LoVo (cell line): ENCODE measurements around the gene CRYBB3.

Source experiments
- DNase-seq: peaks from one replicate; pipeline ENCODE4 v3.0.0-alpha.2; 2016; ENCODE audit warnings: low spot score

The CRYBB3 gene

GRCh38 chr22:25199731-25200520 is at the start of gene CRYBB3:
Gene CRYBB3 (plus strand): TSS chr22:25199858. CDS start chr22:25201397, 1,539 bp downstream.
- DNase-seq, result no peak

GRCh38 chr22:25153961-25154666 is 45.5 kb upstream of the CRYBB3 start:
- DNase-seq, result no peak

DNA sequence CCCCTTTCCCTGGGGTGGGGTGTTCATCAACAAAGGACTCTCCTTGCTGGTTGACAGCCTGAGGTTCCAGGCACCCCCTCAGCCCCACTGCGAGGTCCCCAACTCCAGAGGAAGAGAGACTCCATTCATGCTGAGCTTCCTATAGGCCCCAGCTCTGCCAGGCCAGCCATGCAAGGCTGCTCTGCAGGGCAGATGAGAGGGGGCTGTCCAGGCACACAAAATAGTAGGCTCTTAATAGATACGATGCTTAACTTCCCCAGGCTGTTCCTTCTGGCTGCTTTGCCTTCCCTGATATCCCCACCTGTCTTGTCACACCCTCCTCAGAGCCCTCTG is 45.0 kb upstream of the CRYBB3 start:
- DNase-seq, result no peak

- no peak for DNase-seq
Measured at GRCh38 chr22:25156736-25157135, 42.9 kb upstream of the CRYBB3 start.

DNA sequence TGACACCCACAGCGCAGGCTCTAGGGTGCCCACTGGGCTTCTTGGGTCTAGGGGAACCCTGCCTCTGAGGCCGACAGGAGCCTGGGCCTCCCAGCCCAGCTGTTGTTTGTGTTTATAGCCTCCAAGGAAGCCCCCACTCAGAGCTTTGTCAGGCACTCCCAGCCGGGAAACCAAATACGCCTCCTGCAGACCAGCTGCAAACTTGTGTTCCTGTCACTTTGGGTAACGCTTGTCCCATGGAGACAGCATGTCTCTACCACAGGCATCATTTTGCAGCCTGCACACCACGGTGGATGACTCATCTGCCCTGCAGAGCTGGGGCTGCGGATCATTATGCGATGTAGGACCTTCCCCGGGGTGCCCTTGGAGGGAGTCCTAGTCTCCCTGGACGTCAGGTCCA is 40.6 kb upstream of the CRYBB3 start:
- no peak for DNase-seq

GRCh38 chr22:25160120-25160996 is 39.3 kb upstream of the CRYBB3 start:
- DNase-seq, result no peak

DNA sequence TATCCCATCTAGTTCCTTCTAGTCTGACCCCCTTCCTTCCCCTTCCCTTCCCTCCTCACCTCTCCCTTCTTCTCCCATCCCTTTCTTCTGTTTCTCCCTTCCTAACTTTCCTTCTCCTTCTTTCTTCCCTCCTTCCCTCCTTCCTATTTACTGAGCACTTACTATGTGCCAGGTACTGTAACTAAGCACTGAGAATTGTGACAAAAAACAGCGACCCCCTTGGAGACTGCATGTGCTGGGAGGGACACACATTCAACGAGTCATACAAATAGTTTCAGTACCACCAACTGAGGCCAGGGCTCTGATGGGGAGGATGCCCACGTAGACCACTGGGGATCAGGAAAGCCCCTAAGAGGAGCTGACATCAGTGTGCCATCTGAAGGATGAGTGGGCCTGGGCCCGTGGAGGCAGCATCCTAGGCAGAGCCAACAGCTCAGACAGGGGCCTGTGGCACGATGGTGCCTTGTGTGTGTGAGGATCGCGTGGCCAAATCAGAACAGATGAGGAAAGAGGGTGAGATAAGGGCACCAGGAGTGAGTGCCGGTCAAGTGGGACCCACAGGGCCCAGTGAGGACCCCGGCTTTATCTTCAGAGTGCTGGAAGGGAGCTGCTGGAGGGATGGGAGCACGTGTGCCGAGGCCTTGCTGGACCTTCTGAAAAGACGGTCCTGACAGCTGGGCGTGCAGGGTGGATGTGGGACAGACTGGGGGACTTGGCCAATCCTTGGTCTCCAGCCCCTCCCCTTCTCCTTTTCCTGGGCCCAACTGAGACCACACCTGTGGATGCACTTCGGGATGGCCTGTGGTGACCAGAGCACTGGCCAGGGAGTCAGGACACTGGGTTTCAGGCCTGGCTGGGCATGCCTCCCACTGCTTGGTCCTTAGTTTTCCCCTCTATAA is 38.4 kb upstream of the CRYBB3 start:
- no peak for DNase-seq

DNA sequence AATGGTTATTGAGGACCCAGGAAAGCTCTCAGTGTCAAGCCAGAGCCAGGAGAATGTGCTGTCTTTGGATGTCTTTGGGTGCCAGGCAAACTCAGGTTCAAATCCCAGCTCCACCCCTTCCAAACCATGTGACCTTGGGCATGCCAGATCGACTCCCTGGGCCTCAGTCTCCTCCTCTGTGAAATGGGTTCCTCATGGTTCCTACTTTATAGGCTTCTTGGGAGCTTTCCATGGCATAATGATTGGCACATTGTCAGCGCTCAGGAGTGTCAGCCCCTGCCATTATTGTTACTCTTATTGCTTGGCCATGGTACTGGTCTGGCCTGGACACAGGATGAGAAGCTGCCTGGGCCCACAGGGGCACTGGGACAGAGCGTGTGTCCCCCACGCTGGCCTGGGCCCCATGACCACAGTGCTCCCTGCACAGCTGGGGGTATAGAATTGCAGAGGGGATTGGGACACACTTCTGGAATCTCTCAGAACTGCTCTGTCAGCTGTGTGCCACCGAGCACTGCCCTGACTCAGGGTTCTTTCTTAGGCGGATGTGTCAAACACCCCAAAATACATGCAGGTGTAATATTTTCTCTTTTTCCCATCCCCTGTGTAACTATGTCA is 37.6 kb upstream of the CRYBB3 start:
- DNase-seq, result no peak

- DNase-seq, result no peak
Measured at GRCh38 chr22:25162561-25162960, 37.1 kb upstream of the CRYBB3 start.

DNA sequence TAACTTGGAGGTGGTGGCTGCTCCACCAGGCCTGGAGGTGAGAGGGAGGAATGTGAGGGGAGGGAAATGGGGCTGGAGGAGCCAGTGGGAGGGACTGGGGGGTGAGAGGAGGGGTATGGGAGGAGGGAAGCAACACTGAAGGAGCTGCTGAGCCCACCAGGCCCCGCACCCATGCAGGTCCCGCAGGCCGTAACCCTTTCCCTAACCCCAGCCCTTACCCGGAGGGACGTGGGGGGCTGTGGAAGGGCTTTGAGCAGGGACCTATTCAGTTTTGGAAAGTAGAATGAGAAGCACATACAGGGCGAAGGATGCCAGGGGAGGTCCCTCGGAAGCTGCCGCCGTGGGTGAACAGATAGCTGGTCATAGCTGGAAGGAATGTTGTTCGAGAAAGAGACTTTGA is 33.9 kb upstream of the CRYBB3 start:
- no peak for DNase-seq

DNA sequence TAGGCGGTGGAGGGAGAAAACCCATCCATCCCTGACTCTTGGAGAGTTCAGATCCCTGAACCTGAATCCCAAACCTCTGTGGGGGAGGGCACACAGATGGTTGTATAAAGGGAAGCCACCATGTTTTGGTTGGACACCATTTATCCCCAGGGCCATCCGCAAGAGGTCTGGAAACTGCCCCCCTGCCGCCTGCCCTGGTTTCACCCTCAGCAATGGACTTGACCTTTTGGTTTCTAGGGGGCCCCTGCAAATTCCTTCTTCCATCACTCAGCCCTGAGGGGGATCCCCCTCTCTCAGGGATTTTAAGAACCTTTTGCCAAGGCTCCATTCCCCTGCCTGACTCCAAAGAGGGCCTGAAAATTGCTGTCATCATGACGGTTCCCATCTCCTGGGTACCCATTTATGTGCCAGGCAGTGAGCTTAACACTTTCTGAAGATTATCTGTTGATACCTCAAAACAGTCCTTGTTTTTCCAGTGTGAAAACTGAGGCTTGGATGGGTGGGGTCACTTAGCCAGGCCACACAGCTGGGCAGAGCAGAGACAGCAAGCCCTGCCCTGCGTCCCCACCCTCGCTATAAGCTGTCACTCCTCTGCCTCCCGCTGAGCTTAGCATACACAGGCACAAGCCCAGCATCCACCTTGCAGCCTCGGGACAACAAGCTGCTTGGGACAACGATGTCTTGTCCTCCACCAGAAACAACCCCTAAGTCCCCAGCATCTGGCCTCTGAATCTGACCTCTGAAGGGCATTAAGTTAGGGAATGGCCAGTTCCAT is 33.2 kb upstream of the CRYBB3 start:
- no peak for DNase-seq

- DNase-seq, result no peak
Measured at GRCh38 chr22:25167082-25167481, 32.6 kb upstream of the CRYBB3 start.

GRCh38 chr22:25167834-25168601 is 31.6 kb upstream of the CRYBB3 start:
- no peak for DNase-seq

DNA sequence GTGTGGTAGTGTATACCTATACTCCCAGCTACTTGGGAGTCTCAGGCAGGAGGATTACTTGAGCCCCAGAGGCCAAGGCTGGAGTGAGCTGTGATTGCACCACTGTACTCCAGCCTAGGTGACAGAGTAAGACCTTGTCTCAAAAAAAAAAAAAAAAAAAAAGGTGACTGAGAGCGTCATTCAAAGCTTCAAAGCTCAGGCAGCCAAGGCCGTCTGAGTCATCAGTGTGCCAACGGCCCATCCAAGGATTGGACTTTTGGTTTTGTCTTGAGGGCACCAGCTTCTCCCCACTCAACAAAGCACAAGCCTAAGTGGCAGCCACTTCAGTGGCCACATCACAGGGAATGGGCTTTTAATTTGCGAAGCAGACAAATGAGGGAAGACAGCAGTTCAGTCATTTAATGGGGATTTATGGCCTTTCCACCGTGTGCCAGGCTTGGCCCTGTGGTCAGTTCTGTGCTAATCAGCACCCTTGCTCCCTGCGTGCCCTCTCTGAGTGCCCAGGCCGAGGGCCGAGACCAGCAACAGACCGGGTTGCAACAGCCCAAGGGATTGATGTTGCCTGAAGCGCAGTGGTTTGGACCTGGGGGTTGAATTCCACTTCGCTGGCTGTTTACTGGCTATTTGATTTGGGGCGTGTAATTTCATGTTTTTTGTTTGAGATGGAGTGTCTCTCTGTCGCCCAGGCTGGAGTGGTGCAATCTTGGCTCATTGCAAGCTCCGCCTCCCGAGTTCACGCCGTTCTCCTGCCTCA is 30.2 kb upstream of the CRYBB3 start:
- DNase-seq, result no peak

DNA sequence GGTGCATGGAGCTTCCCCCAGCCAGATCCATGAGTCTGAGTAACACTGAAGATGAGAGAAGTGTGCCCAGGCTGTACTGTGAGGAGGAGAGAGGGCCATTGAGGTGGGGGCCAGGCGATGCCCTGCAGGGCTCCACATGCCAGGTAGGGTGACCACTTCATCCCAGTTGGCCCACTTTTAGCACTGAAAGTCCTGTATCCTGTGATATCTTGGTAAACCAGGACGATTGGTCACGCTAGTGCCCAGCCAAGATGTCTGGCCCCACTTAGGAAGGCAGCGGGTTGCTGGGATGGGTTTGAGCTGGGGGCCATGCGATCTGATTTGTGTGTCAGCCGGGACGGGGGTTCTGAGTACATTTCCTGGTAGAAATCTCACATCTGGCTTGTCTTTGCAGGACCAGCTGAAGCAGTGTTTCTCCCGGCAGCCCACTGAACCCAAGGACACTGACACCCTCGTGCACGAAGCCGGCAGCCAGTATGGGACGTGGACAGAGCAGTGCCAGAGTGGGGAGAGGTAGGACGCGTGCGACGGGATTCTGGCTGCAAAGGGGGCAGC is 29.2 kb upstream of the CRYBB3 start:
- DNase-seq, result no peak

GRCh38 chr22:25172153-25172552 is 27.5 kb upstream of the CRYBB3 start:
- no peak for DNase-seq

DNA sequence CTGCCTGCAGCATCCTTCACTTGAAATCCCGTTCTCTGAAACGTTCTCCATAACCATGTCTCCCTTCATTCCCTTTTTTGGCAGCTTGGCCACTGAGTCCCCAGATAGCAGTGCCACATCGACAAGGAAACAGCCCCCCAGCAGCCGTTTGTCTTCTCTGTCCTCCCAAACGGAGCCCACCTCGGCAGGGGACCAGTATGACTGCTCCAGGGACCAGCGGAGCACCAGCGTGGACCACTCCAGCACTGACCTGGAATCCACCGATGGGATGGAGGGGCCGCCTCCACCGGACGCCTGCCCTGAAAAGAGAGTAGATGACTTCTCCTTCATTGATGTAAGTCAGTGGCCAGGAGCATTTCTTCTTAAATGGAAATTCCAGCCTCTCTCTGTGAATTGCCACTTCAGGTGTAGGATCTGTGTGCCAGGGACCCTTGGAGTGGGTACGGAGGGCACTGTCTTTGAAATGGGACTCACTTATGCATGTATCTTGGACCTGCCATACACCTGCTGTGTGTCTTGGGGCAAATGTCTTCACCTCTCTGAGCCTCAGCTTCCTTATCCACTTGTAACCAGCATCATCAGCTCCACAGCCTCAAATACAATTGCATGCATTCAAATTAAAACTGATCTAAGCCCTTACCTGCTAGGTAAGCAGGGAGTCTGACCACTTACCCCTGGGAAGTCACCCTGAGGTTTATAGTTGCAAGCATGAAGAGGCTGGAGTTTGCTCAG is 25.3 kb upstream of the CRYBB3 start:
- no peak for DNase-seq

GRCh38 chr22:25174888-25175411 is 24.7 kb upstream of the CRYBB3 start:
- no peak for DNase-seq
